ENCODE measurements around the gene GPR158.

GPR158 gene

DNA sequence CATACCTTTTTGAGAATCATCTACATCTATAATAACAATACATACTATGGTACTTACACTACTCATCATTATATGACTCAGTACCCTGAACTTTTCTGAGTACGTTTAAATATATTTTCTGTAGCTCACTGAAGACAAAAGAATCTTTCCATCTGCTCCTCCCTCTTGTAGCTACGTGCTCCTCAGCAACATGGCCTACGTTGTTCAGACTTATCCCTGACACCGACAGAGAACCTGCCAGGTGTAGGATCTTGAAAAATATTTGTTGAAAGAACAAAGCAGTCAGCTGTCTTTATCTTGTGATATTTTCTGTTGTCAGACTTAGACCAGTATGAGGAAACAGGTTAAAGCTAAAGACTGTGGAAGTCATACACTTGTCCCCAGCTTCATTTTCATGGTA lies 403.3 kb downstream of the GPR158 start:
- DNase-seq (ENCODE audit: low read depth in 3 of 3): no peak

GRCh38 chr10:25582961-25583360 lies 408.2 kb downstream of the GPR158 start:
- DNase-seq (ENCODE audit: low read depth in 3 of 3): no peak

DNA sequence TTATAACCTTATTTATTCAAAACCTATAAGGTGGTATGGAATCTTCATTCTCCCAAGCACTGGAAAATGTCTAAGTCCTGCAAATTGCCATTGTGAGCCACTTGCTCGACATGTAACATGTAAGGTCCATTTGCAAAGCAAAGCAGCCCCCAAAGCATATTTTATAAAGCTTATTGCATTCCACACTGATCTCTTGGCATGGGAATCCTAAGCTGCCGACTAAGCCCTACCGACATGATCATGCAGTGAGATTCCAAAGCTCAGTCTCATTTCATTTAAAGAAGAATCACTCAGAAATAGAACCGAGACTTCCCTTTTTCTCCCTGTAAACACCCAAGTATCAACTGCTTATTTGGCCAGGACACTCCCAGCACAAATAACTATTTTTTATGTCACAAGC lies 425.9 kb downstream of the GPR158 start:
- DNase-seq (ENCODE audit: low read depth in 3 of 3): no peak

- no peak for DNase-seq (ENCODE audit: low read depth in 3 of 3)
These were observed 429.8 kb downstream of the GPR158 start for GRCh38 chr10:25604591-25604990.

GRCh38 chr10:25614652-25615051 lies 439.9 kb downstream of the GPR158 start:
- no peak for DNase-seq (ENCODE audit: low read depth in 3 of 3)

DNA sequence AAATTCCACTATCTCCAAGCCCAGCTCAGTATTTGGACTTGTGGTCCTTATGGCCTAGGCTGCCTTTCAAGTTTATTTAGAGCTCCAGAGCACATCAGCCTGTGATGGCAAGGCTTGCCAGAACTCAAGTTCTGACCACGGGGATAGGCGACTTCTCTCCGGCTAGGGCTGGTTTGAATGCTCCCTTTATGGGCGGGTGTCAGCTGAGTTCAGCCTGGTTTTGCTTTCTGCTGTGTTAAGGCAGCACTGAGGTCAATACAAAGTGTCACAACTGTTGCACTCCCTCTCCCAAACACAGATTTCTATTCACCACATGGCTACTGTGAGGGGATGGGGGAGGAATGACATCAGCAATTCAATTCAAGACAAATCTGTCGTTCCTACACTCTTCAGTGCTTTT lies 441.1 kb downstream of the GPR158 start:
- DNase-seq (ENCODE audit: low read depth in 3 of 3): no peak

GRCh38 chr10:25616903-25617592 lies 442.2 kb downstream of the GPR158 start:
- no peak for DNase-seq (ENCODE audit: low read depth in 3 of 3)

DNA sequence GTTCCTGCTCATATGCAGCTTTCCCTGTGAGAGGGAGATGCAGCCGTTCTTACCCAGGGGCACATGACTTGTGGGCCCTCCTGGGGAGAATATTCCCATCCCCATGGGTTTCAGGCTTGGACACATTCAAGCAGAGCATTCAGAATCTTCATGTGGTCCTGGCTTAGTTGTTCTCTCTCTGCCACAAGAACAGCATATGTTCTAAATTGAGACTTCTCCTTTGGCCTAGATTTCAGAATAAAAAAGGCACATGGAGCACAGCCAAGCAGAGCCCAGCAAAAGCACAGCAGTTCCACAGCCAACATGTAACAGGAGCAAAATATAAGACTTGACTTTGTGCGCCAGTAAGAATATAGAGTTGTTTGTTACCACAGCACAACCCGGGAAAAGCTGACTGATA lies 452.8 kb downstream of the GPR158 start:
- no peak for DNase-seq (ENCODE audit: low read depth in 3 of 3)

GRCh38 chr10:25629333-25629732 lies 454.5 kb downstream of the GPR158 start:
- no peak for DNase-seq (ENCODE audit: low read depth in 3 of 3)

GRCh38 chr10:25631471-25631870 lies 456.7 kb downstream of the GPR158 start:
- no peak for DNase-seq (ENCODE audit: low read depth in 3 of 3)

- DNase-seq (ENCODE audit: low read depth in 3 of 3): no peak
These were observed 458.0 kb downstream of the GPR158 start for GRCh38 chr10:25632802-25633201.

DNA sequence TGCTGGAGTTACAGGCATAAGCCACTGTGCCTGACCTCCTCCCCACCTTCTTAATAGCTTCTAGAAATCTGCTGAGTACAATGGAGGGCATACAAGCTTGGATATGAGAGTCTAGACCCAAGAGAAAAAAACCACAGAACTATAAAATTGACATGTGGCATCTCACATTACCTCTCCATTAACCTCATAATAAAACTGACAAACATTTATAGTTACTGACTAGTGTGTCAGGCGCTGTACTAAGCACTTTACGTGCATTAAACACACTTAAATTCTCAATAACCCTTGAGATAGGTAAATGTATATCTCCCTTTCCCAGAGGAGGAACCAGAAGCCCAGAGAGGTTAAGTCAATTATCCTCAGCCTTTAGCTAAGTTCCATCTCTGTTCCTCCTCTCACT lies 458.7 kb downstream of the GPR158 start:
- DNase-seq (ENCODE audit: low read depth in 3 of 3): no peak

- DNase-seq (ENCODE audit: low read depth in 3 of 3): no peak
These were observed 464.8 kb downstream of the GPR158 start for GRCh38 chr10:25639646-25640045.

DNA sequence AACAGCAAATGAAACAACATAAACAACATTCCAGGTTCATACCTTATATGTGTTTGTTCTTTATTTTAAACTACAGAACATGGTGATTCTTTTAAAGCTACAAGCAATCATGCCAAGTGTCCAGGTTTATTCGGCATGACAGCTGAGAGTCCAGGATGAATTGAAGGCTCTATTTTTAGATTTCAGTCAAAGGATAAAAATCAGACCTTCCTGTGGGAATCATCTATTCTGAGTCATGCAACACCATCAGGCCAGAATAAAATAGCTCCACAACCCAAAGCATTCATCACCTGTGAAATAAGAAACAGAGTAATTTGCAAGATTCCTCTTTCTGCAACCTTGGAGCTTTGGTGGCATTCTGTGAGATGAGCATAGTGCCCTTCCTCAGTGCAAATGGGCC lies 466.8 kb downstream of the GPR158 start:
- no peak for DNase-seq (ENCODE audit: low read depth in 3 of 3)

GRCh38 chr10:25642721-25643120 lies 467.9 kb downstream of the GPR158 start:
- no peak for DNase-seq (ENCODE audit: low read depth in 3 of 3)

DNA sequence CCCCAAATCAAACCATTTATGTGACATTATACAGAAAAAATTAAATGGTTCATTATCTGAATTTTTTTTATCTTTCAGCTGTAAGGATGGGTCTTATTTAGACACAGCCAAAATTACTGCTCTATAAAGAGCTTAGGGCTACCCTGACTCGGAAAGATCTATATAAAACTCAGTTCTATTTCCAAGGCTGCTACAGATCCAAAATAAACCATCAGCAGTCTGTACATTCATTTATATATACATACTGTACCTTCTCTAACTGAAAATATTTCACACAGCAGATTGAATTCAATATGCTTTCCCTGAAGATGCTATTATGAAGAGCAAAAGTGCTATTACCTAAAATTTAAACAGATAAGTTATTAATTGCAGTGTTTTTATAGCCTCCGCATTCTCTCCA lies 471.6 kb downstream of the GPR158 start:
- DNase-seq (ENCODE audit: low read depth in 3 of 3): no peak

DNA sequence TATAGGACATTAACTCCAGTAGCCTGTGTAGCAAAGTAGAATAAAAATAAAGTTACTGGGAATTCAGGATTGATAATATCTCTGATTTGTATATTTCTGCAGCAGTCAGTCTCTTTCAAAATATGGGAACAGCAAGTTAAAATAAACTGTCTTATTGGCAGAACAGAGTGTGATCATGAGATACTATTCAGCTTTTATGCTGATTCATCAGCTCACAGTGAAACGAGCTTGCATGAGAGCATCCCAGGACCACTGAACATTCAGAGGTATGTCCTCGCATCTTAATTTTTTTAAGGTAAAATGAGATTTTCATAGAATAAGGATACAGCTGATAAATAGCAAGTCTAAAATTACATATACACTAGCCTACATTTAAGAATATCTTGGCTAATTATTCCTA lies 476.7 kb downstream of the GPR158 start:
- DNase-seq (ENCODE audit: low read depth in 3 of 3): no peak
